PC-3 (cell line): Measurements from ENCODE around the gene ENPP3. TPM values are rescaled to one million over a fixed set of nuclear protein-coding genes. Genes with fewer than 3 reads are reported as not detected.
"Not testable (repeated sequence)": the region's sequence is repeated elsewhere in the genome, so short reads cannot be mapped to it uniquely, and the experiment has no call there.

ENCODE experiments used
- ATAC-seq: fragments of 200-7000 bp; cut with Tn5 transposase; 2 replicates; pipeline ENCODE4 v1.9.1; 2020; ENCODE audit warnings: mild to moderate bottlenecking, moderate library complexity
- BruUV-seq: library from RNA; stranded (reverse); fragments of 400-500 nt; replicated peaks from 2 replicates; lab custom pipeline; 2021; lab: Mats Ljungman, UMichigan
- CTCF ChIA-PET: fragments of 300-600 bp; sonication (Branson Sonifier 250); formaldehyde crosslinking; loops from one replicate; lab custom pipeline; 2022; ENCODE audit warnings: antibody characterized with exemption; lab: Charles Lee
- POLR2A ChIA-PET: fragments of 300-600 bp; sonication (Branson Sonifier 250); formaldehyde crosslinking; loops from one replicate; lab custom pipeline; 2022; ENCODE audit warnings: antibody characterized with exemption; ENCODE audit not compliant: unreplicated experiment; lab: Charles Lee
- DNase-seq: peaks from one replicate; pipeline ENCODE4 v3.0.0-alpha.2; 2015
- H2AFZ ChIP-seq: fragments of 300-600 bp; sonication (generic); 2 replicates; pipeline ENCODE4 v1.6.0; 2016; ENCODE audit warnings: antibody characterized with exemption, low read length
- H3F3A ChIP-seq: fragments of 300-600 bp; sonication (generic); one replicate; pipeline ENCODE4 v1.6.0; 2017; ENCODE audit warnings: antibody characterized with exemption, low read length, control low read depth, mild to moderate bottlenecking; ENCODE audit not compliant: unreplicated experiment
- H3K27ac ChIP-seq: fragments of 300-600 bp; sonication (generic); 2 replicates; pipeline ENCODE4 v1.5.1; 2016; ENCODE audit warnings: mild to moderate bottlenecking, low read length
- H3K27me3 ChIP-seq: fragments of 300-600 bp; sonication (generic); 2 replicates; pipeline ENCODE4 v1.6.1; 2016; ENCODE audit warnings: low read length, mixed read lengths
- H3K36me3 ChIP-seq: fragments of 300-600 bp; sonication (generic); 2 replicates; pipeline ENCODE4 v1.6.1; 2016; ENCODE audit warnings: low read depth, mixed run types, low read length, mixed read lengths
- H3K4me1 ChIP-seq: fragments of 300-600 bp; sonication (generic); 2 replicates; pipeline ENCODE4 v1.5.1; 2016; ENCODE audit warnings: low read length; ENCODE audit not compliant: insufficient read depth
- H3K4me2 ChIP-seq: fragments of 300-600 bp; sonication (generic); 2 replicates; pipeline ENCODE4 v1.6.0; 2016; ENCODE audit warnings: low read length
- H3K4me3 ChIP-seq: fragments of 300-600 bp; sonication (generic); 2 replicates; pipeline ENCODE4 v1.5.1; 2016; ENCODE audit warnings: mild to moderate bottlenecking, low read length, mixed read lengths
- H3K79me2 ChIP-seq: fragments of 300-600 bp; sonication (generic); 2 replicates; pipeline ENCODE4 v1.6.1; 2017; ENCODE audit warnings: low read length, mixed read lengths
- H3K9ac ChIP-seq: fragments of 300-600 bp; sonication (generic); 2 replicates; pipeline ENCODE4 v1.6.0; 2016; ENCODE audit warnings: mild to moderate bottlenecking, low read length
- H3K9me2 ChIP-seq: fragments of 300-600 bp; sonication (generic); replicated peaks from 2 replicates; pipeline ENCODE4 v1.6.1; 2016; ENCODE audit warnings: mixed run types, low read length, mixed read lengths
- H3K9me3 ChIP-seq: fragments of 300-600 bp; sonication (generic); 2 replicates; pipeline ENCODE4 v1.6.1; 2016; ENCODE audit warnings: low read length, mixed read lengths
- H4K20me1 ChIP-seq: fragments of 300-600 bp; sonication (generic); 2 replicates; pipeline ENCODE4 v1.6.1; 2016; ENCODE audit warnings: low read length, mixed read lengths
- CTCF ChIP-seq: fragments of 300-600 bp; sonication (generic); conservative IDR thresholded peaks from 2 replicates; pipeline ENCODE4 v1.5.1; 2017; ENCODE audit warnings: antibody characterized with exemption, low read depth, mild to moderate bottlenecking, low read length
- EZH2 ChIP-seq: fragments of 300-600 bp; sonication (generic); IDR thresholded peaks from one replicate; pipeline ENCODE4 v1.6.1; 2017; ENCODE audit warnings: antibody characterized with exemption, mild to moderate bottlenecking, low read length; ENCODE audit not compliant: unreplicated experiment
- EZH2phosphoT487 ChIP-seq: fragments of 300-600 bp; sonication (generic); IDR thresholded peaks from 2 replicates; pipeline ENCODE4 v1.6.1; 2018; ENCODE audit warnings: mild to moderate bottlenecking, antibody characterized with exemption, low read length, borderline replicate concordance
- intact Hi-C: fragments of 100-400 bp; cut with micrococcal nuclease; formaldehyde crosslinking; loops from 2 replicates; pipeline ENCODE4 v1.9.0; 2023
- total RNA-seq: library from RNA; depleted of rRNA; stranded (reverse); fragments of >200 nt; gene quantifications from 2 replicates; pipeline ENCODE4 v1.2.3, GENCODE V29; 2014

ENPP3 gene
- total RNA-seq, 1 experiment from 2014 or later: 0.18 TPM

GRCh38 chr6:131696956-131697355 is 59.9 kb downstream of the ENPP3 start:
- H3K4me3 ChIP-seq: no peak overlapping the region
- H3K9ac ChIP-seq: no peak overlapping the region
- DNase-seq (no peak), ATAC-seq (no peak)
- H3F3A ChIP-seq: no peaks in the 10 kb centered on the region
- H2AFZ ChIP-seq: no peak overlapping the region
- H4K20me1 ChIP-seq: no peaks in the 10 kb centered on the region
- BruUV-seq: no TSS peak
- H3K9me2 ChIP-seq: no peaks in the 10 kb centered on the region
- no peak overlapping the region for H3K27ac ChIP-seq
- H3K9me3 ChIP-seq: no peaks in the 10 kb centered on the region
- POLR2A ChIA-PET: no interaction called here
- TF ChIP-seq EZH2: no peak
- TF ChIP-seq EZH2phosphoT487: no peak
- TF ChIP-seq CTCF: no peak
- H3K4me1 ChIP-seq: no peaks in the 10 kb centered on the region
- no peaks in the 10 kb centered on the region for H3K36me3 ChIP-seq
- no peaks in the 10 kb centered on the region for H3K27me3 ChIP-seq
- no peaks in the 10 kb centered on the region for H3K79me2 ChIP-seq
- CTCF ChIA-PET: no interaction called here
- intact Hi-C loops: no loop called here
- H3K4me2 ChIP-seq: no peak overlapping the region

GRCh38 chr6:131700851-131701250 is 63.7 kb downstream of the ENPP3 start:
- DNase-seq, H3K9me2 ChIP-seq, CTCF ChIA-PET, H3K9me3 ChIP-seq, ATAC-seq, intact Hi-C loops, BruUV-seq, H3K27ac ChIP-seq, H2AFZ ChIP-seq, H3K79me2 ChIP-seq, H3K9ac ChIP-seq, H3K4me3 ChIP-seq, H3K4me1 ChIP-seq, POLR2A ChIA-PET, H3F3A ChIP-seq, H3K4me2 ChIP-seq, H4K20me1 ChIP-seq, H3K36me3 ChIP-seq, H3K27me3 ChIP-seq: not testable (repeated sequence)

- intact Hi-C loops, H3K27ac ChIP-seq, BruUV-seq, H2AFZ ChIP-seq, H3F3A ChIP-seq, CTCF ChIA-PET, H4K20me1 ChIP-seq, DNase-seq, H3K36me3 ChIP-seq, H3K9me3 ChIP-seq, H3K9me2 ChIP-seq, H3K4me2 ChIP-seq, H3K4me3 ChIP-seq, H3K9ac ChIP-seq, ATAC-seq, POLR2A ChIA-PET, H3K79me2 ChIP-seq, H3K4me1 ChIP-seq, H3K27me3 ChIP-seq: not testable (repeated sequence)
Observed at GRCh38 chr6:131703905-131704304, 66.8 kb downstream of the ENPP3 start.

GRCh38 chr6:131710917-131711316 is 73.8 kb downstream of the ENPP3 start, which contains the start of gene CTAGE9:
Gene CTAGE9, minus strand, starts transcription at chr6:131711017. Its CDS starts 0 bp downstream, at chr6:131711017.
- POLR2A ChIA-PET, H3K79me2 ChIP-seq: not testable (repeated sequence)

GRCh38 chr6:131715567-131715966 is 78.5 kb downstream of the ENPP3 start:
- H3K4me1 ChIP-seq, H3K27me3 ChIP-seq, H3K9me3 ChIP-seq, H2AFZ ChIP-seq, BruUV-seq, H4K20me1 ChIP-seq, H3K27ac ChIP-seq, CTCF ChIA-PET, H3K36me3 ChIP-seq, H3K4me2 ChIP-seq, H3K79me2 ChIP-seq, intact Hi-C loops, H3K9ac ChIP-seq, H3F3A ChIP-seq, ATAC-seq, H3K9me2 ChIP-seq, H3K4me3 ChIP-seq, DNase-seq, POLR2A ChIA-PET: not testable (repeated sequence)

More at GRCh38 chr6:131710917-131711316, 73.8 kb downstream of the ENPP3 start, which contains the start of gene CTAGE9:
- H3K36me3 ChIP-seq, H3K27ac ChIP-seq, H3K9me3 ChIP-seq, H3K9ac ChIP-seq, CTCF ChIA-PET, H3F3A ChIP-seq, ATAC-seq, H3K4me2 ChIP-seq, H4K20me1 ChIP-seq, H2AFZ ChIP-seq, H3K27me3 ChIP-seq, intact Hi-C loops, DNase-seq, H3K4me3 ChIP-seq, H3K4me1 ChIP-seq, BruUV-seq, H3K9me2 ChIP-seq: not testable (repeated sequence)
